ENCODE measurements around the gene NFATC1.
A peak's percentile ranks its signal among the peaks of the same experiment; 100 is the strongest.

The NFATC1 gene

DNA sequence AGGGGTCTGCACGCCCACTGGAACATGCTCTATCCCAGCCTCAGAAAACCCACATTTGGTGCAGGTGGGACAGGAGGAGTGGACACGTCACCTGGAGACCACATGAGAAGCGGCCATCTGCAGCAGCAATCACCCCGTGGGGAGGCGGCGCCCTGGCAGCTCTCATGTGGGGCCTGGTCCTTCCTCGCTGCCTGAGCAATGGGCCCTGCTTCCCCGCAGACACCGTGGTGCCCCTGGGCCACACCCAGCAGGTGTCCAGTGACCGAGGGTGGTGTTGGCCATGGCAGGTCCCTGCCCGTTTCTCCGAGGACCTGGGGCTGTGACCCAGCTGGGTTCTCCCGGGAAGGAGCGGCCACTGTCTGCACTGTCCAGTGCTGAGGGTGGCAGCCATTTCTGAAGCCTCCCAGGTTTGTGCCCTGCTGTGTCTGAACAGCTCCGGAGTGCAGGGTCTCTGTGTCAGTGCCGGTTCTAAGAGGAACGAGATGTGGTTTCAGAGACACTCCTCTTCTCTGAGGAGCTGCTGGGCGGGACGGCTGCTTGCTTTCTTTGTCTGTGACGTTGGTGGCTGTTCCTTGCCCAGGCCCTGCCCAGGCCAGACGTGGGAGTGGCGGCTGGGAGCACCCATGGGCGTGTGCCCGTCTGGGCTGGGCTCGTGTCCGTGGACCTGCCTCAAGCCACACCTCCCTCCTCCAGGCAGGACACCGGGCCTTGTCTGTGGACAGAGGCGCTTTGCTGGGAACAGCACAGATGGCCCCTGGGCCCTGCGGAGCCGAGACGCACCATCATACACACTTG lies 44.8 kb downstream of the NFATC1 start:
- no peak for DNase-seq (ENCODE audit: low read depth, low spot score)

DNA sequence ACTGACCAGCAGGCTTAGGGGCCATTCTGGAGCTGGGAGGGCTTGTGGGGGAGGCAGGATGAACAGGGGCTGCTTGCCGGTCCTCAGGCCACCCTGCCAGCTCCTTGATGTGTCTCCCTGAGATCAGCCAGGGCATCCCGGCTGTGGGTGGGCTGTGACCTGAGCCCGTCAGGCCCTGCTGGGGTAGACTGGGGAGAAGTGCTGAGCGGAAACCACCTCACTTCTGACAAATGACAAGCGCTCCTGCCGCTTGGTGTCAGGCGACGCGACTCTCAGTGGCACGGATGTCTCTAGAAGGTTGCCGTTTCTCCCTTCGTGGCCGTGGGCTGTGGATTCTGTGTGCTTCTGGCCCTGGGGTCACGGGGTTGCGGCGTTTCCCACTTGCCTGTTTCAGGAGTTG lies 45.7 kb downstream of the NFATC1 start:
- DNase-seq (ENCODE audit: low read depth, low spot score): no peak

- no peak for DNase-seq (ENCODE audit: low read depth, low spot score)
These were observed 46.9 kb downstream of the NFATC1 start for GRCh38 chr18:79442508-79443221.

GRCh38 chr18:79445221-79445620 lies 49.5 kb downstream of the NFATC1 start:
- DNase-seq (ENCODE audit: low read depth, low spot score): no peak

DNA sequence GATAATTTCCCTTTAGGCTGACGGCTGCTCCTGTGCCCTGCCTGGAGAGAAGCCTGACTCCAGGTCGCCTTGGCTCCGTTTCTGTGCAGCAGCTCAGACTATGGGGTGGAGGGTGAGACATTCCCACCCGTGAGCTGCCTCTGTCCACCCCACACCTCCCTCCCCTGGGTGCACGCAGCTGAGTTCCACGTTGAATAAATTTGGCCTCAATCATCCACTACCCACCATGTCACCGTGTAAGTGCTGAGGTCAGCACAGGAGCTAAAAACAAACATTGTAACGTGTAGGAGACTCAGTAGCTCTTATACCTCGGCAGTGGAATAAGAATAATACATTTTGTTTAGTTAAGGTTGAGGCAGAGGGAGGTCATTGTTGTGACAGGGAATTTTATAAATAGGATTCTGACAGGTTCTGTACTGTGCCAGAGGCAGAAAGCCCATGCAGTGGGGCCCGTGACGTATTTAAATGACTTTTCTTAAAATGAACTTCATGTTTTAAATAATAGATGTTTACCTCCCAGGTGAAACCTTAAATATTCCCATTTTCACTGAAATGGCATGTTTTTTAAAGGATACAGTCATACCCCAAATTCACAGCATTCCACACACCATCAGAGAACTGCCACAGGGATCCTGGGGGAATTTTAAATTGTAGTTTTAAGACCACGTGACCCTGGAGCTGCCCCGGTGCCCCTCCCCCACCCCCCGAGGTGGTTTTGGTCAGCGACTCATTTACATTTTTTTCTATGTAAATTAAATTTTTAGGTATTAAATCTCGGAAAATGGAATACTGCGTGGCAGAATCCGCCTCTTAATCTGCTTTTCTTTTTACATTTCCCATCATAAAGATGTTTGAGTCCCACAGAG lies 50.2 kb downstream of the NFATC1 start:
- DNase-seq (ENCODE audit: low read depth, low spot score): no peak

GRCh38 chr18:79446931-79447330 lies 51.2 kb downstream of the NFATC1 start:
- DNase-seq (ENCODE audit: low read depth, low spot score): no peak

GRCh38 chr18:79447703-79448367 lies 52.1 kb downstream of the NFATC1 start:
- no peak for DNase-seq (ENCODE audit: low read depth, low spot score)

DNA sequence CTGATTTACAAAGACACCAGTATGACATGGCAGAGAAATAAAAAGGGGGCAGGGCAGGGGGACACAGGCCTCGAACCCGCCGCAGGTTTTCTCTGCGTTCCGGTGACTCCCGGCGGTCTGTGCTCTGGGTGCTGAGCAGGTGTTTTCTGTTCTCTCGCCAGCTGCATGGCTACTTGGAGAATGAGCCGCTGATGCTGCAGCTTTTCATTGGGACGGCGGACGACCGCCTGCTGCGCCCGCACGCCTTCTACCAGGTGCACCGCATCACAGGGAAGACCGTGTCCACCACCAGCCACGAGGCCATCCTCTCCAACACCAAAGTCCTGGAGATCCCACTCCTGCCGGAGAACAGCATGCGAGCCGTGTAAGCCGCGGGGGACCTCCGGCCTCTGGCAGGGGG lies 52.9 kb downstream of the NFATC1 start:
- DNase-seq (ENCODE audit: low read depth, low spot score): no peak

DNA sequence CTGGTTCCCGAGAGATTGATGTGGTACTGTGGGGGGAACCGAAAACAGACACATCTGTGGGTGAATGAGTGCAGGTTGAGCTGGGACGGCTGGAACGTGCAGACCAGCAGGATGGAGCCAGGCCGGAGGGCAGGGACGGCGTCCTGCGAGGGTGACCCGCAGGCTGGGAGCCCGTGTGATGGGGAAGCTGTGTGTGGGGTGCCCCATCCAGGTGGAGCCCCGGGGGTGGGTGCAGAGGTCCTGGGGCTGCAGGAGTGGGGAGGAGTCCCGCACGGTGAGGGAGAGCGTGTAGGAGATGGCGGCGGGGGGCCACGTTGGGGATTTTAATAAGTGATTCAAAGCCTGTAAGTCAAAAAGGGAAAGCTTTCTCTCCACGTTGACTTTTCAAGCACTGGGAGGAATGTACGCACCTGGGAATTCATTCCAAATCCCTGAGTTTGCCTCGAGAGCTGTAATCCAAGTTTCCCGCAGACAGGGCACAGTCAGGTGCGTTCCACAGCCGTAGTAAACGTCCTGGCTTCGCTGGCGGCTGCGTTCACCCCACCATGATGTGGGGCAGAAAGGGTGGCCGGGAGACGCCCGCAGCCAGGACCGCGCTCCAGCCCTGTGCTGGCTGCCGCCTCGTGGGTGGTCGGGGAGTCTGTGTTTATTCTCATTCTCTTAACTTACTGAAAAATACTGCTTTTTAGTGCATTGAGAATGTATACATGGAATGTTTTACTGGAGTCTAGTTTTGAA lies 54.0 kb downstream of the NFATC1 start:
- no peak for DNase-seq (ENCODE audit: low read depth, low spot score)

- no peak for DNase-seq (ENCODE audit: low read depth, low spot score)
These were observed 54.8 kb downstream of the NFATC1 start for GRCh38 chr18:79450289-79451080.

GRCh38 chr18:79451237-79452125 lies 55.8 kb downstream of the NFATC1 start:
- DNase-seq (ENCODE audit: low read depth, low spot score): no peak

GRCh38 chr18:79452190-79452990 lies 56.7 kb downstream of the NFATC1 start:
- no peak for DNase-seq (ENCODE audit: low read depth, low spot score)

DNA sequence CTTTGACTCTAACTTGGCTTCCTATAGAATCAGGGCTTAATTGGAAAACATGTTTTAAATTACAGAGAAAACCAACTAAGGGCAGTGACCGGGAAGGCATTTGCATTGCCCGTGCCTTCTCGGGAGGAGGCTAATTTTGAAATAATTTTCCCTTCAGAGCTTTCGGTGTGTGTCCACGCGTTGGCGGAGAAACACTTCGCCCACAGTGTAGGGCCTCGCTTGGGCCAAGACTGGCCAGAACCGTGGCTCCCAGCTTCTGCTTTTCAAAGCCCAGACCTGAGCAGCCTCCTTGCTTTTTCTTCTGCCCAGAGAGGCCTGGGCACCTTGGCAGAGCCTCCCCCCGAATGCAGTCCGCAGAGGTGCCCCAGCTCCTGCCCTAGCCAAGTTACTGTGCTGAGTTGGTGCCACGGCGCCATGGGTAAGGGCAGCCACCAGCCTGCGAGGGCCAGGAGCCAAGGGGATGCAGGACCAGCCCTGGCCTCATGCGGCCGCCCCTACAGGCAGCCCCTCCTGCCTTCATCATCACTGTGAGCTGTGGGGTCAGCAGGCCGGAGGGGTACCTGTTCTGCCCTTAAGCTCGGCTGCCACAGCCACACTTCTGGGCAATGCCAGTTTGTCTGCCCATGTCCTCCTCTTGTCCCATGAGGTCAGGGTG lies 57.4 kb downstream of the NFATC1 start:
- DNase-seq (ENCODE audit: low read depth, low spot score): no peak

GRCh38 chr18:79453816-79454735 lies 58.3 kb downstream of the NFATC1 start:
- peak; percentile 36 for DNase-seq (ENCODE audit: low read depth, low spot score)

DNA sequence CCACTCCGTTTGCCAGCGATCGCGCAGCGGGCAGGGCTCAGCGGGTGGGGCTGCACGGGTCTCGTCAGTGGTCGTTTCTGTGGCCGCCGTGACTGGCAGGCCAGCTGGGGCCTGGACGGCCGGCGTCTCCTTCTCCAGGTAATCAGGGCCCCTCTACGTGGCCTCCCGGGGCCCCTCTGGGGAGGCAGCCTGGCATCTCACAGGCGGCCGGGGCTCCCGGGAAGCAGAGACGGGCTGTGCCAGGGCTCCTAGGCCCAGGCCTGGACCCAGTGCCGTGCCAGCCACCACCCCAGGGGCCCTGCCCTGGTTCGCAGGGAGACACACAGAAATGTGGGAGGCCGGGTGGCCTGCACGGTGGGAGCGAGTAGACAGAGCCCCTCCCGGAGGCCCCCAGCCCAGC lies 59.5 kb downstream of the NFATC1 start:
- DNase-seq (ENCODE audit: low read depth, low spot score): no peak

- no peak for DNase-seq (ENCODE audit: low read depth, low spot score)
These were observed 60.6 kb downstream of the NFATC1 start for GRCh38 chr18:79456105-79456980.

Measured in smooth muscle cell of the brain vasculature (primary cell).